Measurements from ENCODE around the gene CCT3. TPM values are rescaled to one million over a fixed set of nuclear protein-coding genes. Genes with fewer than 3 reads are reported as not detected.
"Not testable (repeated sequence)": the region's sequence is repeated elsewhere in the genome, so short reads cannot be mapped to it uniquely, and the experiment has no call there.

CCT3 gene
- total RNA-seq, 1 donor from 2014 or later = 504 TPM

DNA sequence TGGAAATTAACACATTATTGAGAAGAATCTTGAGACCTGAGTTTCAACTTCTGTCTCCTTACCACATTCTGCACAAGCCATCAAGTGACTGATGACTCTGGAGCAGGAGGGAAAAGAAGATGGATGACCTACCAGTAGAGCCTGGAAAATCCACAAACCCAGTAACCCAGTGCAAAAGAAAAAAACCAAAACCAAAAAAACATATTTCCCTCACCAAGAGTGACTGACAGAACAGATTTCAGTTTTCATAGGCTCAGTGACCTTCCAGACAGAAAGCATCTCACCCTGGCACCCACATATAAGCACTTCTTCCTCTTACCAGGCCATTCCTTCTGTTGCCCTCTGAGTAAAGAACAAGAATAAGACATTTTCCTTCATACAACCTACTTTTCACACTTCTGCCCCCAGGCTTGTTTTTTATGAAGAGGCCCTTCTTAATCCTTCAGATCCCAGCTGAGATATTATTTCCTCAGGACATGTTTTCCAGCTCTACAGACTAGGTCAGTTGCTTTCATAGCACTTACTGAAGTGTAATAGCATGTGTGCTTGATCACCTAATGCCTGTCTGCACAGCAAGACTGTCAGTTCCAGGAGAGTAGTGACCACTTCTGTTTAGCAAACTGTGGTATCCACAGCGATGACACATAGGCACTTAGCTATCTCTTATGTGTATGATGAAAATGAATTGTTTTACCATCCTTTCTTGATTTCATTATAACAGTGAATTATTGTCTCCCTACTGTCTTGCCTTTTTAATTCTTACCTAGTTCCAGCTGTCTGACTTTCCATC lies 4.3 kb upstream of the CCT3 start:
- Mint-ChIP-seq H3K27me3 (ENCODE audit: low read depth) (peaks cover 14% of the 10 kb centered on the region), H3K9me3 (no peaks in the 10 kb centered on the region), H3K27ac (no peak overlapping the region), H3K4me1 (ENCODE audit: low read depth) (peaks cover 2% of the 10 kb centered on the region), H3K4me3 (ENCODE audit: low read depth) (no peak overlapping the region), H3K36me3 (ENCODE audit: low read depth) (peaks cover 7% of the 10 kb centered on the region)
- no peak for DNase-seq (ENCODE audit: low spot score)
- intact Hi-C loops (cut with micrococcal nuclease) = no loop called here

DNA sequence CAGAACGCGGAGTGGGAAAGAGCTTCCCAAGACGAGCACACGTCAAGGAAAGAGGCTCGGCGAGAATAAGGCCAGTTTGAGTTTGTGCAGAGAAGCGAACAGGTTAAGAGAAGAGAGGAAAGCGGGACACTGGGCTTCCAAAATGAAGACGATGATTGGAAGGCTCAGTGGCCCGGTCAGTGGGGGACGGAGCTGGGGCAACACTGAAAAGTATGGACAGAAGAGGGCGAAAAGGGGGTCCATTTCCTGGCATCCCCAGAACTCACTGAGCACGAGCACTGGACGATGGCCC lies 258 bp downstream of the CCT3 start:
- no peaks in the 10 kb centered on the region for H3K27me3 Mint-ChIP-seq (ENCODE audit: low read depth)
- DNase-seq (ENCODE audit: low spot score) = no peak
- peak overlapping the region; percentile 99 for H3K4me3 Mint-ChIP-seq (ENCODE audit: low read depth)
- intact Hi-C loops (cut with micrococcal nuclease) = loop anchor here (2.0 to 5.0 kb wide), 2 partner anchors 55 to 146 kb away; partner anchors contain the start of genes SLC25A44 and SMG5
- peak overlapping the region; percentile 96 for H3K27ac Mint-ChIP-seq
- H3K9me3 Mint-ChIP-seq = no peaks in the 10 kb centered on the region
- peaks cover 23% of the 10 kb centered on the region for H3K4me1 Mint-ChIP-seq (ENCODE audit: low read depth)
- peaks cover 53% of the 10 kb centered on the region for H3K36me3 Mint-ChIP-seq (ENCODE audit: low read depth)

DNA sequence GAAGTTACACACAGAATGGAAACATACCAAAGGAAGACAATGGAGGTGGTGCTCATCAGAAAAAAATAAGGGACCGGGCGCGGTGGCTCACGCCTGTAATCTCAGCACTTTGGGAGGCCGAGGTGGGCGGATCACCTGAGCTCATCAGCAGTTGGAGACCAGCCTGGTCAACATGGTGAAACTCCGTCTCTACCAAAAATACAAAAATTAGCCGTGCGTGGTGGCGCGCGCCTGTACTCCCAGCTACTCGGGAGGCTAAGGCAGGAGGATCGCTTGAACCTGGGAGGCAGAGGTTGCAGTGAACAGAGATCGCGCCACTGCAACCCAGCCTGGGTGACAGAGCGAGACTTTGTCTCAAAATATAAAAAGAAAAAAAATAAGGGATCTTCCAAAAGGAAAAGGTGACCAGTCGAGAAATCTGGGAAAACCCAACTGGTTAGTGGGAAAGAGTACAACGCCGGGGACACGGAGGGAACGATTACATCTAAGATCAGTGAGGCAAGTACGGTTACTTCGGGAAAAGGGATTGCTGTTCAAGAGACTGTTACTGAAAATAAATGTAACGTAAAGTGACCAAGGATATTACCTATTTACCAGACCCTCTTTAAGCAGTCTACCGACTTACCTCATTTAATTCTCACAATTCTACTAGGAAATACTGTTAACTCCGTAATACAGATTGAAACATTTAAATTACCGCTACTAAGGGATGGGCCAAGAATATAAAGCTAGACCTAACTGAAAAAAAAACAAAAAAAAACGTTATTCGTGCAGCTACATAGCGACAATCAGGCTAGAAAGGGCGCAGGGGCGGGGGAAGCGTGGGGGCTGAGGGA lies 822 bp downstream of the CCT3 start:
- no peak for DNase-seq (ENCODE audit: low spot score)
- Mint-ChIP-seq H3K4me1 (ENCODE audit: low read depth) (peaks cover 23% of the 10 kb centered on the region), H3K27me3 (ENCODE audit: low read depth) (no peaks in the 10 kb centered on the region), H3K27ac (peak overlapping the region; percentile 96), H3K36me3 (ENCODE audit: low read depth) (peaks cover 58% of the 10 kb centered on the region), H3K4me3 (ENCODE audit: low read depth) (peak overlapping the region; percentile 99), H3K9me3 (no peaks in the 10 kb centered on the region)
- intact Hi-C loops (cut with micrococcal nuclease) = loop anchor here (5.0 kb wide), 1 partner anchor 145 kb away; the partner anchor contains the start of gene SLC25A44

DNA sequence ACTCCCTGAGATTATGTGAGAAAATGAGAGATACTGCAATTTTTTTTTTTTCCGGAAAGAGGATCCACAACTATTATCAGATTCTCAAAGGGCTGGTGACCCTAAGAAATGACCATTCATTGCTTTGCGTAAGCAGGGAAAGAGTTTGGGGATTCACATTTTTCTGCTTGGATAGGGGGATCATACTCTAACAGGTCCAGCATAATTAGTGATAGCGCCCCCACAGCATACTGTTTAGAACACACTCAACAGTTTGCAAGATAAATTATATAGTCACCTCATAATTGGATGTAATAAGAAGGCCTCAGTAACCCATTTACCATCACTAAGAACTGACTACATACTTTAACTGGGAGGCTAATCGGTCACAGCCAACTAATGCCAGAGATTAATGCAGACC lies 1.9 kb downstream of the CCT3 start:
- H3K27me3 Mint-ChIP-seq (ENCODE audit: low read depth) = no peaks in the 10 kb centered on the region
- no peak for DNase-seq (ENCODE audit: low spot score)
- no peaks in the 10 kb centered on the region for H3K9me3 Mint-ChIP-seq
- peak overlapping the region; percentile 99 for H3K4me3 Mint-ChIP-seq (ENCODE audit: low read depth)
- H3K4me1 Mint-ChIP-seq (ENCODE audit: low read depth) = peaks cover 23% of the 10 kb centered on the region
- H3K36me3 Mint-ChIP-seq (ENCODE audit: low read depth) = peaks cover 62% of the 10 kb centered on the region
- intact Hi-C loops (cut with micrococcal nuclease) = loop anchor here (5.0 kb wide), 1 partner anchor 144 kb away; the partner anchor contains the start of gene SLC25A44
- H3K27ac Mint-ChIP-seq = peak overlapping the region; percentile 51

DNA sequence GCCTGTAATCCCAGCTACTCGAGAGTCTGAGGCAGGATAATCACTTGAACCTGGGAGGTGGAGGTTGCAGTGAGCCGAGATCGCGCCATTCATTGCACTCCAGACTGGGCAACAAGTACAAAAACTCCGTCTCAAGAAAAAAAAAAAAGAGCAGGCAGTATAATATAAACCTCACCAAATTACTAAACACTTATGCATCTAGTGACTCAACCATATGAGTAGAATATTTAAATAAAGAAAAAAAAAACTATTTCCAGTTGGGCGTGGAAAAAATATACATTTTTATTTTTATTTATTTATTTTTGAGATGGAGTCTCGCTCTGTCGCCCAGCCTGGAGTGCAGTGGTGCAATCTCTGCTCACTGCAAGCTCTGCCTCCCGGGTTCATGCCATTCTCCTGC lies 14.9 kb downstream of the CCT3 start:
- H3K9me3 Mint-ChIP-seq; DNase-seq (ENCODE audit: low spot score); H3K4me3 Mint-ChIP-seq (ENCODE audit: low read depth); H3K27ac Mint-ChIP-seq; H3K27me3 Mint-ChIP-seq (ENCODE audit: low read depth); H3K4me1 Mint-ChIP-seq (ENCODE audit: low read depth); intact Hi-C loops (cut with micrococcal nuclease): not testable (repeated sequence)
- peaks cover 70% of the 10 kb centered on the region for H3K36me3 Mint-ChIP-seq (ENCODE audit: low read depth)

DNA sequence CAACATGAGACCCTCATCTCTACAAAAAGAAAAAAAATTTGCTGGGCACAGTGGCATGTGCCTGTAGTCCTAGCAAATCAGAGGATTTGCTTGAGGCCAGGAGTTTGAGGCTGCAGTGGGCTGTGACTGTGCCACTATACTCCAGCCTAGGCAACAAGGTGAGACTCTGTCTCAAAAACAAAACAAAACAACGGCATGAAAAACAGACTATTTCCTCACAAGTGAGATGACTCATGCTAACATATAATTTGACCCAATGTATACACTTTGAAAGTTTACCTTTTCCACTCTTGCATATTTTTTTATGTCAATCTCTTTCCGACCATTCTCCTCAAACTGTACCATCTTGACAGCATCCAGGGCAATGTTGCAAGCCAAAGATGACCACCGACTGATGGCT lies 17.5 kb downstream of the CCT3 start:
- no peak for DNase-seq (ENCODE audit: low spot score)
- no peaks in the 10 kb centered on the region for H3K9me3 Mint-ChIP-seq
- H3K4me1 Mint-ChIP-seq (ENCODE audit: low read depth) = no peaks in the 10 kb centered on the region
- H3K27ac Mint-ChIP-seq = no peak overlapping the region
- no peaks in the 10 kb centered on the region for H3K27me3 Mint-ChIP-seq (ENCODE audit: low read depth)
- peaks cover 87% of the 10 kb centered on the region for H3K36me3 Mint-ChIP-seq (ENCODE audit: low read depth)
- intact Hi-C loops (cut with micrococcal nuclease) = no loop called here
- H3K4me3 Mint-ChIP-seq (ENCODE audit: low read depth) = no peak overlapping the region

DNA sequence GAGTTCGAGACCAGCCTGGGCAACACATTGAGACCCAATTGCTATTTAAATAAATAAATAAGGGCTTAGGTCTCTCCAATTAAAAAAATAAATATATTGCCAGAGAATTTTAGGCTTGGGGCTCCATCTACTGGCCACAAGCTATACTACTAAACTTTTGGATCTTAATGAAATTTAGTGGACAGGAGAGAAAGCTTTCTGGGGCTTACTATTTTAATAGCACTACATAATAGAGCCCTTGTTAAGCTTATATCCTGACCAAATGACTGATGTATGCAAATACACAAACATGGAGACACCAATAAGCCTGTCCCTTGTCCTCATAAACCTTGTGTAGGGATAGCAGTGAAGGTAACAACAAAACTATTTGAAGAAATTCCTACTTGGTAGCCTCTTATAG lies 18.4 kb downstream of the CCT3 start:
- no peak overlapping the region for H3K4me3 Mint-ChIP-seq (ENCODE audit: low read depth)
- intact Hi-C loops (cut with micrococcal nuclease) = loop anchor here (5.0 to 10.0 kb wide), 2 partner anchors 37 to 175 kb away; partner anchors contain the start of genes SMG5 and TMEM79
- H3K27ac Mint-ChIP-seq = no peak overlapping the region
- no peaks in the 10 kb centered on the region for H3K4me1 Mint-ChIP-seq (ENCODE audit: low read depth)
- H3K9me3 Mint-ChIP-seq = no peaks in the 10 kb centered on the region
- no peaks in the 10 kb centered on the region for H3K27me3 Mint-ChIP-seq (ENCODE audit: low read depth)
- DNase-seq (ENCODE audit: low spot score) = no peak
- peaks cover 85% of the 10 kb centered on the region for H3K36me3 Mint-ChIP-seq (ENCODE audit: low read depth)

DNA sequence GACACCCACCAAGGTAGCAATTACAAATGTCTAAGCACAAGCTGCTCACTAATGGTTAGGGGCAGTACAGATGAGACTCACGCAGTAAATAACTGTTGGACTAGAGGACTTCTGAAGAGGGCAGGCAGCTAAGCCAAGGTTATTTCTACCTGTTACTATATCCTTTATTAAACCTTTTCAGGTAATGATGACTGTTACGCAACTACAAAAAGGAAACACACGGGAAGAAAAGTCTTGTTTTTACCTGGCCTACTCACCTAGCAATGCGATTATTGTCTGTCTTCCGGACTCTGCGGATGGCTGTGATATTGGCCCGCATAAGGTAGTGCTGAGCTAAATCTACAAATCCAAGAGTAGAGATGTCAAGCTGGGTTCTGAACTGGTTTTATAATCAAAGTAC lies 21.2 kb downstream of the CCT3 start:
- Mint-ChIP-seq H3K4me1 (ENCODE audit: low read depth) (no peaks in the 10 kb centered on the region), H3K4me3 (ENCODE audit: low read depth) (no peak overlapping the region), H3K9me3 (no peaks in the 10 kb centered on the region), H3K27me3 (ENCODE audit: low read depth) (no peaks in the 10 kb centered on the region), H3K27ac (no peak overlapping the region), H3K36me3 (ENCODE audit: low read depth) (peaks cover 87% of the 10 kb centered on the region)
- no peak for DNase-seq (ENCODE audit: low spot score)
- intact Hi-C loops (cut with micrococcal nuclease) = loop anchor here (5.0 to 10.0 kb wide), 2 partner anchors 35 to 172 kb away; partner anchors contain the start of genes SMG5 and TMEM79

DNA sequence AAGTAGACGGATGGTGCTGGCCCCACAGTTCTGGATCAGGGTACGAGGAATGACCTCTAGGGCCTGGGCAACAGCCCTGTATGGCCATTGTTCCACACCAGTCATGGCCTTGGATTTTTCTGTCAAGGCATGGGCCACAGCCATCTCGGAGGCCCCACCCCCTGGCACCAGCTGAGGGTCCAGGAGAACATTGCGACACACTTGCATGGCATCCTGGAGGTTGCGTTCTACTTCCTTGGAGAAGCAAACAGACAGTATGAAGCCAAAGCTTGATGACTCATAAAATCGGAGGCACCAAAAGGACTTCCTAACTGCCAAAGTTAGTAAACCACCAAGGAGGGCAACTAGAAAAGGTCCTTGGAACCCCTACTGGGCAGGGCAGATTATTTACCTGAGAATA lies 27.1 kb downstream of the CCT3 start:
- Mint-ChIP-seq H3K4me1 (ENCODE audit: low read depth) (no peaks in the 10 kb centered on the region), H3K4me3 (ENCODE audit: low read depth) (no peak overlapping the region), H3K27ac (no peak overlapping the region), H3K9me3 (no peaks in the 10 kb centered on the region), H3K36me3 (ENCODE audit: low read depth) (peaks cover 77% of the 10 kb centered on the region), H3K27me3 (ENCODE audit: low read depth) (no peaks in the 10 kb centered on the region)
- intact Hi-C loops (cut with micrococcal nuclease) = loop anchor here (10.0 kb wide), 1 partner anchor 166 kb away; no protein-coding TSS in a partner anchor
- no peak for DNase-seq (ENCODE audit: low spot score)

DNA sequence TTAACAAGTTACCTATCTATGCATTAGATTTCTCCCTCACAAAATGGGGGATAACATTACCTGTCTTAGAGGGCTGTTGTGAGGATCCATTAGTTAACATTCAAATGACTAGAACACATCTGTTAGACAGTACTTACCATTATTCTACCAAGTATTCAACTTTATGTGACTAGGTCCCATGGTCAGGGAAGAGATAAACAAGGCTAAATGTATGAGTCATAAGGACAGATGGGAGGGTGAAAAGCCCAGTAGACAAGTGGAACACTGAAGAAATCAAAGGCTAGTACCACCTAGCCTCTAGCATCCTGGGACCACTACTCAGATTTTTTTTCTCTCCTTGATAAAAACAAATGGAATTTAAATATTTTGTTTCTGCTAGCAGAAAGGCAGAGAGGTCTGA lies 30.0 kb downstream of the CCT3 start:
- Mint-ChIP-seq H3K9me3 (no peaks in the 10 kb centered on the region), H3K36me3 (ENCODE audit: low read depth) (peaks cover 61% of the 10 kb centered on the region), H3K4me1 (ENCODE audit: low read depth) (no peaks in the 10 kb centered on the region), H3K27me3 (ENCODE audit: low read depth) (no peaks in the 10 kb centered on the region), H3K4me3 (ENCODE audit: low read depth) (no peak overlapping the region), H3K27ac (no peak overlapping the region)
- DNase-seq (ENCODE audit: low spot score) = no peak
- intact Hi-C loops (cut with micrococcal nuclease) = no loop called here

DNA sequence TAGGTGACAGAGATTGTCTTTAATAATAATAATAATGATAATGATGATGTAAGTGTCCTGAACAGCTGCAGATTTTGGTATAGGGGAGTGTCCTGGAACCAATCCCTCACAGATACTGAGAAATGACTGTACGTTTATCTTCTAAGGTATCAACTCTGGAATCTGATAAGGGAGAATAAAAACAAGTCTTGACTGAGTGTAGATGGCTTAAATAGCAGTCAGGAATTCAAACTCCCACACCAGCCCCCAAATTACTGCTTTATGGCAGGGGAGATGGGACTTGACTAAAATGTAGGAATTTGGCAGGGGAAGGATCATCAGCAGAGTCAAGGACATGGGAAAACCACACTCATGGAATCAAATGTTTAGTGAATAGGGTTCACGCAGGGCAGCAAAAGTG lies 32.9 kb downstream of the CCT3 start:
- no peaks in the 10 kb centered on the region for H3K9me3 Mint-ChIP-seq
- no peak overlapping the region for H3K4me3 Mint-ChIP-seq (ENCODE audit: low read depth)
- intact Hi-C loops (cut with micrococcal nuclease) = no loop called here
- no peak overlapping the region for H3K27ac Mint-ChIP-seq
- peaks cover 39% of the 10 kb centered on the region for H3K36me3 Mint-ChIP-seq (ENCODE audit: low read depth)
- no peak for DNase-seq (ENCODE audit: low spot score)
- no peaks in the 10 kb centered on the region for H3K4me1 Mint-ChIP-seq (ENCODE audit: low read depth)
- no peaks in the 10 kb centered on the region for H3K27me3 Mint-ChIP-seq (ENCODE audit: low read depth)

DNA sequence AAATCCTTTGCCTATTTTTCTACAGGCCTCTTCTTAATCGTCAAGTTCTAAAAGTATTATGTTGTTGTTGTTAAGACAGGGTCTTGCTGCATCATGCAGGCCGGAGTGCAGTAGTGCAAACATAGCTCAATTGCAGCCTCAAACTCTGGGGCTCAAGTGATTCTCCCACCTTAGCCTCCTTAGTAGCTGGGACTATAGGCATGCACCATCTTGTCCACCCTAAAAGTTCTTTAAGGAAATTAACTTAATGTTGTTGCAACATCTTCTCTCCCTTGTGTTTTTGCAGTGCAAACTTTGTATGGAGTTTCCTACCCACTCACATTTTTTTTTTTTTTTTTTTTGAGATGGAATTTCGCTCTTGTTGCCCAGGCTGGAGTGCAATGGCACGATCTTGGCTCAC lies 34.9 kb downstream of the CCT3 start:
- H3K4me1 Mint-ChIP-seq (ENCODE audit: low read depth) = no peaks in the 10 kb centered on the region
- no peak overlapping the region for H3K27ac Mint-ChIP-seq
- H3K9me3 Mint-ChIP-seq = no peaks in the 10 kb centered on the region
- intact Hi-C loops (cut with micrococcal nuclease) = no loop called here
- peaks cover 25% of the 10 kb centered on the region for H3K36me3 Mint-ChIP-seq (ENCODE audit: low read depth)
- no peak for DNase-seq (ENCODE audit: low spot score)
- H3K27me3 Mint-ChIP-seq (ENCODE audit: low read depth) = no peaks in the 10 kb centered on the region
- no peak overlapping the region for H3K4me3 Mint-ChIP-seq (ENCODE audit: low read depth)

DNA sequence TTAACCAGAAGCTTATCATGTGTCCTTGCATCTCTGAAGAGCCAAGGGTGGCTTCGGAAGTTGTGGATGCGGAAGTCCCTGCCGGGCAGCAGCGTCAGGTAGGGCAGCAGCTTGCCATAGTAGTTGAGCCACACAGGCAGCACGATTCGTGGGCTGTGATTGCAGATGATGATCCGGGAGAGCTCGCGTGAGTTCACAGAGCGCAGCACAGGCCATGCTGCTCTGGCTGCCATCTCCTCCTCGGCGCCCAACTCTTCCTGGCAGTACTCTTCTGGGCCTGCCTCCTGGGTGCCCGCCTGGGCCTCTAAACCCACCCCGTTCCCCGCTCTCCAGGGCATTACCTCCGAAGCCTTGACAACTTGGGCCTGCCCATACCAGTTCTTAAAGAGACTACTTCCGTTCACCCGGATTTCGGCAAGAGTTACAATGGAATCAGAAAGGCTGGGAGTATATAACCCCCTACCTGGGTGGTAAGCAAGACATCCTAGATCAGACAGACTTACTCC lies 39.2 kb downstream of the CCT3 start, which contains the start of gene VHLL:
Gene VHLL (minus strand): TSS at position 456 of the 506 bp plus-strand sequence. CDS start 118 bp downstream, at position 338.
- no peak within 1 kb of the TSS for H3K27ac Mint-ChIP-seq
- H3K4me3 Mint-ChIP-seq (ENCODE audit: low read depth) = no peak within 1 kb of the TSS
- H3K27me3 Mint-ChIP-seq (ENCODE audit: low read depth) = no peaks in the 10 kb centered on the region
- H3K9me3 Mint-ChIP-seq = no peaks in the 10 kb centered on the region
- no peak for DNase-seq (ENCODE audit: low spot score)
- intact Hi-C loops (cut with micrococcal nuclease) = no loop called here
- peaks cover 3% of the 10 kb centered on the region for H3K36me3 Mint-ChIP-seq (ENCODE audit: low read depth)
- peaks cover 12% of the 10 kb centered on the region for H3K4me1 Mint-ChIP-seq (ENCODE audit: low read depth)

Data from activated T-helper 2 cell treated with anti-CD3 and anti-CD28 coated beads, Interferon-gamma antibody, Interleukin-2, Interleukin-4, amounts not matched to agents 10 μg/mL and 5 μg/mL and 100 μg/mL, durations not matched to agents 14 hours and 24 hours and 36 hours (primary cell).